Type B pancreatic cell (in vitro differentiated cells): Measurements from ENCODE around the gene KDM8. TPM values are rescaled to one million over a fixed set of nuclear protein-coding genes. Genes with fewer than 3 reads are reported as not detected.
"Not testable (repeated sequence)": the region's sequence is repeated elsewhere in the genome, so short reads cannot be mapped to it uniquely, and the experiment has no call there.

Experiments
- DNase-seq: peaks from one replicate; pipeline ENCODE4 v3.0.0; 2021; ENCODE audit warnings: mixed read lengths; ENCODE audit not compliant: unreplicated experiment; ENCODE audit errors: extremely low spot score
- H3K27ac Mint-ChIP-seq: 2 replicates; pipeline ENCODE4 v1.8.0; 2021; ENCODE audit warnings: mild to moderate bottlenecking, mixed read lengths
- H3K27me3 Mint-ChIP-seq: 2 replicates; pipeline ENCODE4 v1.8.0; 2021; ENCODE audit warnings: mixed read lengths
- H3K36me3 Mint-ChIP-seq: 2 replicates; pipeline ENCODE4 v1.8.0; 2021; ENCODE audit warnings: mixed read lengths
- H3K4me1 Mint-ChIP-seq: one replicate; pipeline ENCODE4 v1.8.0; 2021; ENCODE audit warnings: mixed read lengths; ENCODE audit not compliant: unreplicated experiment
- H3K4me3 Mint-ChIP-seq: 2 replicates; pipeline ENCODE4 v1.8.0; 2021; ENCODE audit warnings: mild to moderate bottlenecking, mixed read lengths
- H3K9me3 Mint-ChIP-seq: 2 replicates; pipeline ENCODE4 v1.8.0; 2021; ENCODE audit warnings: mixed read lengths
- CTCF ChIP-seq: fragments of 200-600 bp; sonication (generic); conservative IDR thresholded peaks from 2 replicates; pipeline ENCODE4 v1.5.0; 2021; ENCODE audit warnings: antibody characterized with exemption, mild to moderate bottlenecking
- total RNA-seq: library from RNA; stranded (reverse); gene quantifications from 2 replicates; pipeline ENCODE4 v1.2.1, GENCODE V29; 2021; ENCODE audit warnings: low replicate concordance

The KDM8 gene
- total RNA-seq, 1 donor from 2014 or later, result 11.1 TPM

- no peaks in the 10 kb centered on the region for H3K27me3 Mint-ChIP-seq
- H3K4me3 Mint-ChIP-seq, result no peak overlapping the region
- DNase-seq, result no peak
- no peak overlapping the region for H3K27ac Mint-ChIP-seq
- no peaks in the 10 kb centered on the region for H3K9me3 Mint-ChIP-seq
- TF ChIP-seq CTCF, result no peak
- no peaks in the 10 kb centered on the region for H3K36me3 Mint-ChIP-seq
- peaks cover 19% of the 10 kb centered on the region for H3K4me1 Mint-ChIP-seq
Observed at GRCh38 chr16:27248036-27248435, 44.7 kb downstream of the KDM8 start.

- peak; percentile 18 for DNase-seq
- not testable (repeated sequence) for H3K27me3 Mint-ChIP-seq, H3K27ac Mint-ChIP-seq, H3K4me3 Mint-ChIP-seq, H3K9me3 Mint-ChIP-seq, H3K36me3 Mint-ChIP-seq
- peaks cover 12% of the 10 kb centered on the region for H3K4me1 Mint-ChIP-seq
Observed at GRCh38 chr16:27248886-27249285, 45.6 kb downstream of the KDM8 start.

GRCh38 chr16:27251541-27252205 is 48.3 kb downstream of the KDM8 start:
- TF ChIP-seq CTCF, result no peak
- Mint-ChIP-seq H3K4me1 (peaks cover 5% of the 10 kb centered on the region), H3K27me3 (no peaks in the 10 kb centered on the region), H3K36me3 (peaks cover 4% of the 10 kb centered on the region), H3K9me3 (no peaks in the 10 kb centered on the region), H3K27ac (no peak overlapping the region), H3K4me3 (no peak overlapping the region)
- DNase-seq, result peak; percentile 25

GRCh38 chr16:27252206-27252585 is 48.9 kb downstream of the KDM8 start:
- no peak overlapping the region for H3K4me3 Mint-ChIP-seq
- TF ChIP-seq CTCF, result no peak
- H3K4me1 Mint-ChIP-seq, result peaks cover 5% of the 10 kb centered on the region
- DNase-seq, result no peak
- no peaks in the 10 kb centered on the region for H3K9me3 Mint-ChIP-seq
- peaks cover 4% of the 10 kb centered on the region for H3K36me3 Mint-ChIP-seq
- H3K27ac Mint-ChIP-seq, result no peak overlapping the region
- no peaks in the 10 kb centered on the region for H3K27me3 Mint-ChIP-seq

GRCh38 chr16:27253526-27253930 is 50.2 kb downstream of the KDM8 start:
- no peak for TF ChIP-seq CTCF
- no peaks in the 10 kb centered on the region for H3K27me3 Mint-ChIP-seq
- no peak overlapping the region for H3K27ac Mint-ChIP-seq

GRCh38 chr16:27254262-27254811 is 51.0 kb downstream of the KDM8 start:
- Mint-ChIP-seq H3K27me3 (no peaks in the 10 kb centered on the region), H3K4me3 (no peak overlapping the region), H3K27ac (peak overlapping the region; percentile 29), H3K4me1 (peaks cover 5% of the 10 kb centered on the region), H3K36me3 (peaks cover 4% of the 10 kb centered on the region), H3K9me3 (no peaks in the 10 kb centered on the region)
- no peak for TF ChIP-seq CTCF
- DNase-seq, result no peak

More at GRCh38 chr16:27253526-27253930, 50.2 kb downstream of the KDM8 start:
- DNase-seq, result peak; percentile 18
- Mint-ChIP-seq H3K36me3 (peaks cover 4% of the 10 kb centered on the region), H3K9me3 (no peaks in the 10 kb centered on the region), H3K4me3 (no peak overlapping the region), H3K4me1 (peaks cover 5% of the 10 kb centered on the region)
